ENCODE measurements around the gene RAD9A.

DNA sequence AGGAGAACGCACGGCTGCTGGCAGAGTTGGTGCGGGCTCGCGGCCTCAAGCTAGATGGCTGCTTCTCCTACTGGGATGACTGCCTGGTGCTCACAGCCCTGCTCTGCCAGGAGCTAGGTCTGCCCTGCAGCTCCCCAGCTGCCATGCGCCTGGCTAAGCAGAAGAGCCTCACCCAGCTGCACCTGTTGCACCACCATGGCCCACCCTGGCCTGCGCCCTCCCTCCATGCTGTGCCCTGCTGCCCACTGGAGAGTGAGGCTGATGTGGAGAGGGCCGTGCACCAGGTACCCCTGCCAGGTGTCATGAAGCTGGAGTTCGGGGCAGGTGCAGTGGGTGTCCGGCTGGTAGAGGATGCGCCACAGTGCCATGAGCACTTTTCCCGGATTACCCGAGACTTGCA, 31.7 kb downstream of the RAD9A start:
- TF ChIP-seq POLR2A (IDR thresholded peaks at IDR 0.05; ENCODE audit: low read depth, low read length) (no peak), POLR2AphosphoS5 (IDR thresholded peaks at IDR 0.05; ENCODE audit: low read depth, low read length) (no peak)

Data from GM12892 (cell line).